ENCODE measurements around the gene SORCS2. TPM values are rescaled to one million over a fixed set of nuclear protein-coding genes. Genes with fewer than 3 reads are reported as not detected.

SORCS2 gene
- total RNA-seq, 4 donors from 2014 or later = 1.1 to 2.5 (median 2.0) TPM

DNA sequence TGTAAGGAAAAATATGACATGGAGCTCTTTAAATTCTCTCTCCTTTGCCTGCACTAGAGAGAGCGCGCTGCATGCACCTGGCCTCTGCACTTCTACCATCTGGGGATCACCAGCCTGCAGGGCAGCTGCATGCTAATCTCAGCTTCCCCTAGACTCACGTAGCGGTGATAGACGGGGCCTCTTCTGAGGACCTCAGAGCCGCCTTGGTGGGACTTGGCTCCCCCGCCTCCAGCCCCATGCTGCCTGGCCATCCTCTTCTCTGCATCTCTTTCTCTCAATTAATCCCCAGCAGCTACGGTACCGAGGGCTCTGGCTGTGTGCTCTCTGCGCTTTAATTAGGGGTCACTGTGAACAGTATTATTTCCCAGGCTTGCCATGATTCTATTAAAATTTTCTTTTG is 295.2 kb downstream of the SORCS2 start:
- H3K9me3 ChIP-seq = no peaks in the 10 kb centered on the region
- no peak for DNase-seq

DNA sequence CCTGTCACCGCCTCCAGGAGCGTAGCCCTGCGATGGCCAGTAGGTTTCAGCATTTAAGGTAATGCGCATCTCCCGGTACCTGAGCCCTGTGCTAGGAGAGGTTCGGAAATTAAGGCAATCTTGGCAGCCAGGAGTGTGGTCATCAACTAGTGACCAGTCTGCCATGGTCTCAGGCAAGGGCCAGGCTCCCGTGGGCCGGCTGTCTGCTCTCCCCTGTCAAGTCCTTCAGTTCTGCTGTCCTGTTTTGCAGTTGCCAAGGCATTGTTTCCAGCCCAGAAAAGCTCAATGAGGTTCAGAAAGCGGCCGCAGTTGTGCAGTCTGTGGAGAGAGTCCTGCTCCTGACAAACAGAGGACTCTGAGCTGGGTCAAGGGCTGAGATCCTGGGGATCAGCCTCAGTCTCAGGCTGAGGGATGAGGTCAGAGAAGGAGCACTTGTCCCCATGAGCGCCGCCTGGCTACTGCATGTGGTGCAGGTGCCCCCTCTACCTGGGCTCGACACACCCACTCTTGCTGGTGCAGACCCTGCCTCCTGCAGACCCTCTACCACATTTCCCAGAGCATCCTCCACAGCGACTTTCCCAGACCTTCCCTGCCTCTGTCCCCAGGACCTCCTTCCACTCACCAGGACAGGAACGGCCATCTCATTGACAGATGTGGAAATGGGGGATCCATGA is 295.8 kb downstream of the SORCS2 start:
- Histone ChIP-seq H3K27ac (no peak overlapping the region), H3K36me3 (no peaks in the 10 kb centered on the region), H3K27me3 (peaks cover 0 to 8% (median 0%) of the 10 kb centered on the region in 4 donors), H3K9me3 (no peaks in the 10 kb centered on the region), H3K4me3 (no peak overlapping the region), H3K4me1 (no peaks in the 10 kb centered on the region)
- no peak for DNase-seq
- 76 to 90% methylated on average over 10 to 11 of the region's 15 CpGs for WGBS, 2 donors
- no peak for TF ChIP-seq POLR2A (IDR thresholded peaks at IDR 0.05)
- TF ChIP-seq, protein P1, sequence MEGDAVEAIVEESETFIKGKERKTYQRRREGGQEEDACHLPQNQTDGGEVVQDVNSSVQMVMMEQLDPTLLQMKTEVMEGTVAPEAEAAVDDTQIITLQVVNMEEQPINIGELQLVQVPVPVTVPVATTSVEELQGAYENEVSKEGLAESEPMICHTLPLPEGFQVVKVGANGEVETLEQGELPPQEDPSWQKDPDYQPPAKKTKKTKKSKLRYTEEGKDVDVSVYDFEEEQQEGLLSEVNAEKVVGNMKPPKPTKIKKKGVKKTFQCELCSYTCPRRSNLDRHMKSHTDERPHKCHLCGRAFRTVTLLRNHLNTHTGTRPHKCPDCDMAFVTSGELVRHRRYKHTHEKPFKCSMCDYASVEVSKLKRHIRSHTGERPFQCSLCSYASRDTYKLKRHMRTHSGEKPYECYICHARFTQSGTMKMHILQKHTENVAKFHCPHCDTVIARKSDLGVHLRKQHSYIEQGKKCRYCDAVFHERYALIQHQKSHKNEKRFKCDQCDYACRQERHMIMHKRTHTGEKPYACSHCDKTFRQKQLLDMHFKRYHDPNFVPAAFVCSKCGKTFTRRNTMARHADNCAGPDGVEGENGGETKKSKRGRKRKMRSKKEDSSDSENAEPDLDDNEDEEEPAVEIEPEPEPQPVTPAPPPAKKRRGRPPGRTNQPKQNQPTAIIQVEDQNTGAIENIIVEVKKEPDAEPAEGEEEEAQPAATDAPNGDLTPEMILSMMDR (IDR thresholded peaks at IDR 0.05) = no peak
- intact Hi-C loops (cut with DNase I) = no loop called here

More for the DNA sequence above, 295.2 kb downstream of the SORCS2 start:
- TF ChIP-seq, protein P1 (IDR thresholded peaks at IDR 0.05) = no peak
- no peak for TF ChIP-seq POLR2A (IDR thresholded peaks at IDR 0.05)
- Histone ChIP-seq H3K4me1 (no peaks in the 10 kb centered on the region), H3K27me3 (peaks cover 0 to 8% (median 0%) of the 10 kb centered on the region in 4 donors), H3K27ac (no peak overlapping the region), H3K4me3 (no peak overlapping the region), H3K36me3 (no peaks in the 10 kb centered on the region)
- intact Hi-C loops (cut with DNase I) = no loop called here
- 72 to 76% methylated on average over 9 to 10 of the region's 10 CpGs for WGBS, 2 donors

DNA sequence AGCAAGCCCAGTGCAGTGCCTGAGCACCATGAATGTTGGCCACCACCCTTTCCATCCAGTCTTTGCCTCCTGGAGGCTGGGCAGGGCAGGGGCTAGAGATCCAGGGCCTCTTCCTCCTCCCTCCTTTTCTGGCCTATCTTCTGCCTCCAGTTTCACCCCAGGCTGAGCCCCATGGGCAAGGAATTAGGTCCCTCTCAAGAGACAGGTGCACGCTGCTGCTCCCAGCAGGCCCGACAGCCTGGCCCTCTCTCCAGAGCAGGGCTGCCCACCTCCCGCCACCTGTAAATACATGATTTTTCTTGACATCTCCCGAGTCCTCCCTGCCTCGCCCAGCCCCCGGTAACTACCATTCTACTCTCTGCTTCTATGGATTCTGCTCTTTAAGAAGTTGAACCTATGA is 299.6 kb downstream of the SORCS2 start:
- Histone ChIP-seq H3K4me1 (no peaks in the 10 kb centered on the region), H3K27ac (no peak overlapping the region), H3K36me3 (no peaks in the 10 kb centered on the region), H3K4me3 (no peak overlapping the region), H3K9me3 (no peaks in the 10 kb centered on the region), H3K27me3 (peaks cover 0 to 8% (median 0%) of the 10 kb centered on the region in 4 donors)
- TF ChIP-seq, protein P1 (IDR thresholded peaks at IDR 0.05) = no peak
- TF ChIP-seq POLR2A (IDR thresholded peaks at IDR 0.05) = no peak
- 92 to 93% methylated on average over 6 of the region's 6 CpGs for WGBS, 2 donors
- DNase-seq = no peak
- intact Hi-C loops (cut with DNase I) = no loop called here

DNA sequence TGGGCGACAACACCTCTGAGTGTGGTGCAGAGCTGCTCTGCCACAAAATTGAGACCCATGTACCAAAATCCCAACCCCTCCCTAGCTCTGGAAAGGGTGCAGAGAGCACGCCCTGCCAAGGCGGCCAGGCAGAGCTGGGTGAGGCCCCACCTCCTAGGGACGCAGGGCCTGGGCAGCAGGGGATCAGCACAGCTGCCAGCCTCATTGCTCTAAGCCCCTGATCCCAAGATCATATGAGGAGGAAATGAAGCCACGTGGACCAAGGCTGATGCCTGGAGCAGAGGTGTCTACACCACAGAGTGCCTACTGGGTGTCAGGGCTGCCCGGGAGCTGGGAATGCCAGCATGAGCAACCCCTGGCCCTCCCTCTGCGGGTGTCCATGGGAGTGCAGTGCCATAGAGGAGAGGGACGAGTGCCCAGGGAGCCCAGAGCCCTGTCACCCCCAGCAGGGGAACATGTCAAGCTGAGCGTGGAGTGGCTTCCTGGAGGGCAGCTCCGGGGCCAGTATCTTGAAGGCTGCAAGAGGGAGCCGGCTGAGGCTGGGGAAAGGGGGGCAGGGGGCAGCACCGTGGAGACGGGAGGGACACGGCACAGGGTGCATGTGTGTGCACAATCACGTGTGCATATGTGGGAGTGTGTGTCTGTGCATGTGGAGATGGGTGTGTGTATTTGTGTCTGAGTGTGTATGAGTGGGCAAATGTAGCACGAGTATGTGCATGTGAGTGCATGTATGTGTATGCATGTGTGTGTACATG is 306.3 kb downstream of the SORCS2 start:
- no peaks in the 10 kb centered on the region for H3K9me3 ChIP-seq
- TF ChIP-seq, protein P1 (IDR thresholded peaks at IDR 0.05) = no peak
- TF ChIP-seq POLR2A (IDR thresholded peaks at IDR 0.05) = no peak
- no peaks in the 10 kb centered on the region for H3K4me1 ChIP-seq
- H3K4me3 ChIP-seq = no peak overlapping the region
- no peaks in the 10 kb centered on the region for H3K36me3 ChIP-seq
- no peaks in the 10 kb centered on the region for H3K27me3 ChIP-seq
- WGBS, 2 donors = 58 to 62% methylated on average over 9 to 11 of the region's 16 CpGs
- intact Hi-C loops (cut with DNase I) = no loop called here
- H3K27ac ChIP-seq = no peak overlapping the region
- DNase-seq = no peak

DNA sequence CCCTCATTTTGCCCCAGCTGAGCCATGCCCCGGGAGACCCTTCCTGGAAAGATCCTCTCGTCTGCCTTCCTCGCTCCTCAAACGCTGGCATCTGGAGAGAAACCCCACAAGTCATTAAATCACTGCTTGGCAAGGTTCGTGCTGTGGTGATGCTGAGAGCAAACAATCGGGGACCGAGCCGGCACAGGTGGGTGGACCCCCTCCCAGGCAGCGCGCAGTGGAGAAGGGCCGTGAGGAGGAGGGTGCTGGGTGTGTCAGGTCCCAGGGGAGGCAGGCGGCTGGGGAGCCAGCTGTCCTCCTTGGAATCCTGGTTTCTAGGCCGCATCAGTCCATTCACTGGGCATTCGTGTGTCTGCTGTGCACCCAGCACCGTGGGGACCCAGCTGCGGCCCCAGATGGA is 307.3 kb downstream of the SORCS2 start:
- no peaks in the 10 kb centered on the region for H3K27me3 ChIP-seq
- TF ChIP-seq, protein P1 (IDR thresholded peaks at IDR 0.05) = no peak
- no peak for TF ChIP-seq POLR2A (IDR thresholded peaks at IDR 0.05)
- H3K36me3 ChIP-seq = no peaks in the 10 kb centered on the region
- intact Hi-C loops (cut with DNase I) = no loop called here
- 84 to 89% methylated on average over 7 to 12 of the region's 16 CpGs for WGBS, 2 donors
- no peak overlapping the region for H3K4me3 ChIP-seq
- no peak overlapping the region for H3K27ac ChIP-seq
- H3K4me1 ChIP-seq = no peaks in the 10 kb centered on the region
- H3K9me3 ChIP-seq = no peaks in the 10 kb centered on the region
- no peak for DNase-seq

Measured in esophagus squamous epithelium (tissue), 5 donors.